HepG2 (cell line): Measurements from ENCODE around the gene LCORL. TPM values are rescaled to one million over a fixed set of nuclear protein-coding genes. Genes with fewer than 3 reads are reported as not detected.

Source experiments
- CC2D1A ChIP-seq: sonication (generic); formaldehyde crosslinking; IDR thresholded peaks from 2 replicates; pipeline ENCODE4 v1.8.1; 2023; ENCODE audit warnings: mild to moderate bottlenecking, missing genetic modification reagents
- DNMT3B ChIP-seq: conservative IDR thresholded peaks from 2 replicates; pipeline ENCODE4 v1.6.1; 2016; ENCODE audit warnings: missing biosample characterization, control low read depth
- FOXC1 ChIP-seq: sonication (generic); formaldehyde crosslinking; IDR thresholded peaks from 2 replicates; pipeline ENCODE4 v1.8.0; 2022; ENCODE audit warnings: mild to moderate bottlenecking, missing genetic modification reagents, borderline replicate concordance
- GATAD2A ChIP-seq: IDR thresholded peaks from 2 replicates; pipeline ENCODE4 v1.6.1; 2016
- HIVEP1 ChIP-seq: sonication (generic); formaldehyde crosslinking; IDR thresholded peaks from 2 replicates; pipeline ENCODE4 v1.4.0; 2020; ENCODE audit warnings: mild to moderate bottlenecking, missing genetic modification reagents
- HMG20B ChIP-seq: conservative IDR thresholded peaks from 2 replicates; pipeline ENCODE4 v1.6.1; 2016; ENCODE audit warnings: missing genetic modification reagents, missing compliant biosample characterization
- MXI1 ChIP-seq: IDR thresholded peaks from 3 replicates; pipeline ENCODE4 v1.6.1; 2012; ENCODE audit warnings: low read depth, low read length, inconsistent platforms, borderline replicate concordance
- NONO ChIP-seq, 2 experiments: fragments of 450-650 bp in 1 of 2; sonication (generic) in 1 of 2; formaldehyde crosslinking in 1 of 2; IDR thresholded peaks in 1 of 2; conservative IDR thresholded peaks in 1 of 2; 2 replicates each; pipeline versions ENCODE4 v1.6.1 to v1.8.0; 2017 to 2022; ENCODE audit warnings: mild to moderate bottlenecking in 1 of 2, missing genetic modification reagents in 1 of 2, moderate library complexity in 1 of 2
- PAF1 ChIP-seq: IDR thresholded peaks from 2 replicates; pipeline ENCODE4 v1.6.1; 2016; ENCODE audit warnings: missing genetic modification reagents, missing compliant biosample characterization
- POLR2AphosphoS2 ChIP-seq: IDR thresholded peaks from 2 replicates; pipeline ENCODE4 v1.6.1; 2011; ENCODE audit warnings: low read depth, low read length, improper control_type of control experiment
- TCF7 ChIP-seq: sonication (generic); IDR thresholded peaks from 2 replicates; pipeline ENCODE4 v1.6.1; 2016; ENCODE audit warnings: antibody characterized with exemption, low read depth
- WIZ ChIP-seq: sonication (generic); formaldehyde crosslinking; IDR thresholded peaks from 2 replicates; pipeline ENCODE4 v1.5.1; 2020; ENCODE audit warnings: mild to moderate bottlenecking, missing genetic modification reagents
- YEATS2 ChIP-seq: sonication (generic); formaldehyde crosslinking; IDR thresholded peaks from 2 replicates; pipeline ENCODE4 v1.4.0; 2020; ENCODE audit warnings: missing genetic modification reagents, borderline replicate concordance
- ZBTB8A ChIP-seq: sonication (generic); formaldehyde crosslinking; IDR thresholded peaks from 2 replicates; pipeline ENCODE4 v1.4.0; 2020; ENCODE audit warnings: mild to moderate bottlenecking, low read depth, missing genetic modification reagents, borderline replicate concordance
- ZFY ChIP-seq: sonication (generic); formaldehyde crosslinking; IDR thresholded peaks from 2 replicates; pipeline ENCODE4 v1.4.0; 2020; ENCODE audit warnings: missing genetic modification reagents
- ZKSCAN8 ChIP-seq: IDR thresholded peaks from 2 replicates; pipeline ENCODE4 v1.6.1; 2016; ENCODE audit warnings: borderline replicate concordance, missing genetic modification reagents, missing compliant biosample characterization
- ZNF121 ChIP-seq: sonication (generic); formaldehyde crosslinking; IDR thresholded peaks from 2 replicates; pipeline ENCODE4 v1.5.0; 2020; ENCODE audit warnings: mild to moderate bottlenecking, missing genetic modification reagents
- ZNF234 ChIP-seq: sonication (generic); formaldehyde crosslinking; conservative IDR thresholded peaks from 2 replicates; pipeline ENCODE4 v1.5.1; 2020; ENCODE audit warnings: mild to moderate bottlenecking, missing genetic modification reagents
- ZNF256 ChIP-seq: sonication (generic); formaldehyde crosslinking; conservative IDR thresholded peaks from 2 replicates; pipeline ENCODE4 v1.4.0; 2020; ENCODE audit warnings: missing genetic modification reagents
- ZNF441 ChIP-seq: sonication (generic); formaldehyde crosslinking; IDR thresholded peaks from 2 replicates; pipeline ENCODE4 v1.7.0; 2021; ENCODE audit warnings: missing genetic modification reagents, borderline replicate concordance
- ZNF496 ChIP-seq: sonication (generic); formaldehyde crosslinking; IDR thresholded peaks from 2 replicates; pipeline ENCODE4 v1.8.1; 2023; ENCODE audit warnings: mild to moderate bottlenecking, moderate library complexity, missing genetic modification reagents; ENCODE audit not compliant: insufficient replicate concordance
- ZNF557 ChIP-seq: sonication (generic); formaldehyde crosslinking; IDR thresholded peaks from 2 replicates; pipeline ENCODE4 v1.4.0; 2020; ENCODE audit warnings: missing genetic modification reagents
- ZNF562 ChIP-seq: sonication (generic); formaldehyde crosslinking; IDR thresholded peaks from 2 replicates; pipeline ENCODE4 v1.8.0; 2022; ENCODE audit warnings: missing genetic modification reagents, borderline replicate concordance
- ZNF777 ChIP-seq: sonication (generic); formaldehyde crosslinking; IDR thresholded peaks from 2 replicates; pipeline ENCODE4 v1.4.0; 2020; ENCODE audit warnings: missing genetic modification reagents
- polyA plus RNA-seq, 8 experiments: library from polyadenylated mRNA; depleted of rRNA in 3 of 8; stranded (reverse) in 7 of 8; unstranded in 1 of 8; fragments of >200 nt; fragmentation: Illumina TruSeq in 4 of 8; extraction: Trizol in 4 of 8; gene quantifications; 2 replicates each; pipeline versions ENCODE4 v1.2.1 to v1.2.3, GENCODE V29; 2011 to 2016; ENCODE audit warnings: low read depth in 4 of 8, missing spikeins in 1 of 8, mixed read lengths in 1 of 8; ENCODE audit not compliant: insufficient read depth in 1 of 8
- total RNA-seq, 5 experiments: library from RNA; depleted of rRNA; stranded (reverse); fragments of >200 nt; fragmentation: Illumina TruSeq; extraction: Trizol; gene quantifications; 2 replicates each; pipeline ENCODE4 v1.2.3, GENCODE V29; 2016; ENCODE audit warnings: low read depth in 1 of 5
- TF ChIP-seq, protein P1 (sequence below): IDR thresholded peaks from 2 replicates; pipeline ENCODE4 v1.6.1; 2018; ENCODE audit warnings: missing genetic modification reagents
- TF ChIP-seq, protein P2 (sequence below): sonication (generic); formaldehyde crosslinking; IDR thresholded peaks from 2 replicates; pipeline ENCODE4 v1.5.1; 2020; ENCODE audit warnings: mild to moderate bottlenecking, moderate library complexity, missing genetic modification reagents
- TF ChIP-seq, protein P3 (sequence below): sonication (generic); formaldehyde crosslinking; IDR thresholded peaks from 2 replicates; pipeline ENCODE4 v1.8.0; 2022; ENCODE audit warnings: mild to moderate bottlenecking, missing genetic modification reagents, moderate library complexity

Gene LCORL
- total and polyA plus RNA-seq, 2 of the 13 experiments (the other 11 are each of a cell fraction or from before 2014, with no cell fraction given) = 5.3 to 14.5 TPM

DNA sequence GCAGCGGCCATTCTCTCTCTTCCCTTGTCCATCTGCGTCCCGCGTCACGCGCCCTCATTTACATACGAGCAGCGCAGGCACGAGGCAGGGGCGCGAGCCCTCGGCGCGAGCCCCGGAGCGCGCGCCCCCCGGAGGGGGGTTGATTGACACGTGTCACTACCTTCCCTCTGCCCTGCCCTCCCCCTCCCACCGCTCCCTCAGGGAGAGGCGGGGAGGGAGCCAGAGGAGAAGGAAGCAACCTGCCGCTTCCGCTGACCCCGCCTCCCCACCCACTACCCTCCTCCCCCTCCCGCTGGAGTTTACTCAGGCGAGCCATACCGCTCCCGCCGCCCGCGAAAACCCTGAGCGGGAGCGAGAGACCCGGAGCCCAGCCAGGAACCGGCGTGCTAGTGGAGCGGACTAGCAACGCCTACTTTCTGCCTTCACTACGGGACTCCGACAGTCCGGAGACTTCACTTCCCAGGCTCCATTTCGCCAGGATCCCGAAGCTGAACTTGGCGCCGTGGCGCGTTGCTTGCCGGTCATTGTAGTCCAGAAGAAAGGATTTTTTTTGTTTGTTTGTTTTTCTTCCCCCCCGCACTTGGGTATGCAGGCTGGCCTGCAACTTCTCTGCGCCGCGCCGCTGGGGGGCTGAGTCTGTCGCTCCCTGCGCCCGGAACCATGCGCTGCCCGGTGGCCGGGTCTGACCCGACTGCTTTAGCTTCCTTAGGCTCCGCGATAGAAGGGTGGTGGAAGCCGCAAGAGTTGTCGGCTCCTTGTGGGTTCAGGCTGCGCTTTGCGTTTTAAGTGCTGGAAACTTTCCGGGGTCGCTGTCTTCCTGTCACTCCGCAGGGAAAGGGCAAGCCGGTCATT, at the start of gene LCORL (continued):
- TF ChIP-seq NONO (IDR thresholded peaks at IDR 0.05) = no peak
- TF ChIP-seq NONO (CRISPR knock-in tag; conservative IDR thresholded peaks at IDR 0.05) = no peak; the same call in 1 of the 2 replicates
- no peak for TF ChIP-seq TCF7
- no peak for TF ChIP-seq ZBTB8A
- TF ChIP-seq CC2D1A (CRISPR knock-in tag) = no peak
- TF ChIP-seq ZNF121 (CRISPR knock-in tag) = no peak
- TF ChIP-seq WIZ (CRISPR knock-in tag) = no peak
- no peak for TF ChIP-seq ZNF256
- TF ChIP-seq ZFY (CRISPR knock-in tag) = no peak; the same call in 1 of the 2 replicates
- TF ChIP-seq, protein P1, sequence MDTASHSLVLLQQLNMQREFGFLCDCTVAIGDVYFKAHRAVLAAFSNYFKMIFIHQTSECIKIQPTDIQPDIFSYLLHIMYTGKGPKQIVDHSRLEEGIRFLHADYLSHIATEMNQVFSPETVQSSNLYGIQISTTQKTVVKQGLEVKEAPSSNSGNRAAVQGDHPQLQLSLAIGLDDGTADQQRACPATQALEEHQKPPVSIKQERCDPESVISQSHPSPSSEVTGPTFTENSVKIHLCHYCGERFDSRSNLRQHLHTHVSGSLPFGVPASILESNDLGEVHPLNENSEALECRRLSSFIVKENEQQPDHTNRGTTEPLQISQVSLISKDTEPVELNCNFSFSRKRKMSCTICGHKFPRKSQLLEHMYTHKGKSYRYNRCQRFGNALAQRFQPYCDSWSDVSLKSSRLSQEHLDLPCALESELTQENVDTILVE (CRISPR knock-in tag) = peak; percentile 61; the same call in 1 of the 2 replicates
- TF ChIP-seq ZNF557 (CRISPR knock-in tag) = peak; percentile 51; the same call in 1 of the 2 replicates
- TF ChIP-seq HMG20B = no peak
- no peak for TF ChIP-seq ZNF562 (CRISPR knock-in tag)
- TF ChIP-seq MXI1 = peak; percentile 63; the same call in 1 of the 3 replicates
- TF ChIP-seq YEATS2 (CRISPR knock-in tag) = peak; percentile 70; the same call in 1 of the 2 replicates
- TF ChIP-seq PAF1 = no peak
- peak; percentile 50; the same call in 1 of the 2 replicates for TF ChIP-seq ZNF777 (CRISPR knock-in tag)
- TF ChIP-seq POLR2AphosphoS2 = no peak
- TF ChIP-seq HIVEP1 (CRISPR knock-in tag) = no peak
- no peak for TF ChIP-seq ZNF234 (CRISPR knock-in tag)
- TF ChIP-seq ZNF496 (CRISPR knock-in tag) = no peak
- TF ChIP-seq, protein P2, sequence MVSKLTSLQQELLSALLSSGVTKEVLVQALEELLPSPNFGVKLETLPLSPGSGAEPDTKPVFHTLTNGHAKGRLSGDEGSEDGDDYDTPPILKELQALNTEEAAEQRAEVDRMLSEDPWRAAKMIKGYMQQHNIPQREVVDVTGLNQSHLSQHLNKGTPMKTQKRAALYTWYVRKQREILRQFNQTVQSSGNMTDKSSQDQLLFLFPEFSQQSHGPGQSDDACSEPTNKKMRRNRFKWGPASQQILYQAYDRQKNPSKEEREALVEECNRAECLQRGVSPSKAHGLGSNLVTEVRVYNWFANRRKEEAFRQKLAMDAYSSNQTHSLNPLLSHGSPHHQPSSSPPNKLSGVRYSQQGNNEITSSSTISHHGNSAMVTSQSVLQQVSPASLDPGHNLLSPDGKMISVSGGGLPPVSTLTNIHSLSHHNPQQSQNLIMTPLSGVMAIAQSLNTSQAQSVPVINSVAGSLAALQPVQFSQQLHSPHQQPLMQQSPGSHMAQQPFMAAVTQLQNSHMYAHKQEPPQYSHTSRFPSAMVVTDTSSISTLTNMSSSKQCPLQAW (CRISPR knock-in tag) = peak; percentile 61
- peak; percentile 65; the same call in 1 of the 2 replicates for TF ChIP-seq ZNF441 (CRISPR knock-in tag)
- TF ChIP-seq, protein P3, sequence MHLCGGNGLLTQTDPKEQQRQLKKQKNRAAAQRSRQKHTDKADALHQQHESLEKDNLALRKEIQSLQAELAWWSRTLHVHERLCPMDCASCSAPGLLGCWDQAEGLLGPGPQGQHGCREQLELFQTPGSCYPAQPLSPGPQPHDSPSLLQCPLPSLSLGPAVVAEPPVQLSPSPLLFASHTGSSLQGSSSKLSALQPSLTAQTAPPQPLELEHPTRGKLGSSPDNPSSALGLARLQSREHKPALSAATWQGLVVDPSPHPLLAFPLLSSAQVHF (CRISPR knock-in tag) = no peak
- no peak for TF ChIP-seq ZKSCAN8 (CRISPR knock-in tag)
- peak; percentile 64; the same call in 1 of the 2 replicates for TF ChIP-seq GATAD2A (CRISPR knock-in tag)
- no peak; the same call in 1 of the 2 replicates for TF ChIP-seq FOXC1
- no peak for TF ChIP-seq DNMT3B
